IMR-90 (cell line): ENCODE data around the gene SCYL2.

Experiments
- BHLHE40 ChIP-seq: fragments of 150-350 bp; IDR thresholded peaks from 2 replicates; pipeline ENCODE4 v1.6.1; 2016; ENCODE audit warnings: mild to moderate bottlenecking, low read depth, low read length
- CEBPB ChIP-seq: IDR thresholded peaks from 2 replicates; pipeline ENCODE4 v1.6.1; 2012; ENCODE audit warnings: low read depth, low read length, improper control_type of control experiment
- CTCF ChIP-seq: conservative IDR thresholded peaks from 2 replicates; pipeline ENCODE4 v1.5.1; 2012; ENCODE audit warnings: mild to moderate bottlenecking, low read depth, low read length, improper control_type of control experiment
- ELK1 ChIP-seq: fragments of 150-350 bp; IDR thresholded peaks from 2 replicates; pipeline ENCODE4 v1.6.1; 2016; ENCODE audit warnings: low read depth, mild to moderate bottlenecking, low read length, moderate library complexity, borderline replicate concordance
- MAFK ChIP-seq: IDR thresholded peaks from 2 replicates; pipeline ENCODE4 v1.6.1; 2012; ENCODE audit warnings: low read depth, low read length, improper control_type of control experiment
- MAZ ChIP-seq: IDR thresholded peaks from 2 replicates; pipeline ENCODE4 v1.6.1; 2012; ENCODE audit warnings: low read depth, mild to moderate bottlenecking, low read length, improper control_type of control experiment, moderate library complexity, borderline replicate concordance
- MXI1 ChIP-seq: IDR thresholded peaks from 2 replicates; pipeline ENCODE4 v1.6.1; 2012; ENCODE audit warnings: low read depth, mild to moderate bottlenecking, low read length, moderate library complexity, borderline replicate concordance
- NFE2L2 ChIP-seq: fragments of 150-350 bp; IDR thresholded peaks from 2 replicates; pipeline ENCODE4 v1.6.1; 2016; ENCODE audit warnings: low read depth, mild to moderate bottlenecking, low read length
- POLR2A ChIP-seq: IDR thresholded peaks from 2 replicates; pipeline ENCODE4 v1.6.1; 2012; ENCODE audit warnings: mild to moderate bottlenecking, low read depth, low read length
- RAD21 ChIP-seq: IDR thresholded peaks from 2 replicates; pipeline ENCODE4 v1.6.1; 2012; ENCODE audit warnings: low read length, improper control_type of control experiment
- RCOR1 ChIP-seq: IDR thresholded peaks from 2 replicates; pipeline ENCODE4 v1.6.1; 2012; ENCODE audit warnings: mild to moderate bottlenecking, low read length, improper control_type of control experiment; ENCODE audit not compliant: insufficient replicate concordance
- RFX5 ChIP-seq: IDR thresholded peaks from 2 replicates; pipeline ENCODE4 v1.8.0; 2012; ENCODE audit warnings: low read depth, mild to moderate bottlenecking, low read length, moderate library complexity
- SMC3 ChIP-seq: fragments of 150-350 bp; IDR thresholded peaks from 2 replicates; pipeline ENCODE4 v1.6.1; 2016; ENCODE audit warnings: low read depth, mild to moderate bottlenecking, antibody characterized with exemption, low read length, moderate library complexity
- USF2 ChIP-seq: fragments of 150-350 bp; IDR thresholded peaks from 2 replicates; pipeline ENCODE4 v1.6.1; 2017; ENCODE audit warnings: mild to moderate bottlenecking, antibody characterized with exemption, low read length, low read depth

- TF ChIP-seq USF2 (no peak), POLR2A (no peak), CTCF (no peak), RCOR1 (no peak), SMC3 (no peak), ELK1 (no peak), CEBPB (no peak), RFX5 (no peak), MAZ (no peak), NFE2L2 (no peak), MXI1 (no peak), RAD21 (no peak), MAFK (no peak), BHLHE40 (no peak)
Measured at GRCh38 chr12:100279159-100279558, 12.2 kb downstream of the SCYL2 start.
